ENCODE results near the gene AATK. TPM values are rescaled to one million over a fixed set of nuclear protein-coding genes. Genes with fewer than 3 reads are reported as not detected.

Gene AATK
- polyA plus RNA-seq, 1 donor (not counting 4 experiments of a cell fraction or from before 2014, with no cell fraction given): 0.16 TPM

DNA sequence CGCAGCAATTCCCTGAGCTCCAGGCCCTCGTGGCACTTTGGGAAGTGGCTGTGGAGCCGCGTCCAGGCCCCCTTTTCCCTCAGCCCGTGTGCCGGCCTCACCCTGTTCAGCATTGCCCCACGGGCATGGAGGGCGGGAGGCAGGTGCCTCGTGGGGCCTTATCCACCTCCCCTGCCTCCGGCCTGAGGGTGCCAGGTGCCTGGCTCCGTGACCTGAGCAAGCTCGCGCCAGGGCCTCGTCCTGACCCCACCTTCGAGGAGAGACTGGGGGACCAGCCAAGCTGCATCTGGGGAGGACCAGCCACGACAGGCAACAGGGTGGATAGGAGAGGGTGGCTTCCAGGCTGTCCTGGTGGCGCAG is 27.0 kb upstream of the AATK start:
- peaks cover 0 to 3% of the 10 kb centered on the region in 2 experiments for H3K36me3 ChIP-seq (ENCODE audit: control insufficient read depth in 2 of 2, extremely low read depth in 1 of 2, insufficient read depth in 2 of 2, low read length in 2 of 2)
- dilution Hi-C loops (cut with MboI; ENCODE audit: extremely low pct_ligation_motif_present, low sequenced_read_pairs): no loop called here
- no peak for FAIRE-seq

DNA sequence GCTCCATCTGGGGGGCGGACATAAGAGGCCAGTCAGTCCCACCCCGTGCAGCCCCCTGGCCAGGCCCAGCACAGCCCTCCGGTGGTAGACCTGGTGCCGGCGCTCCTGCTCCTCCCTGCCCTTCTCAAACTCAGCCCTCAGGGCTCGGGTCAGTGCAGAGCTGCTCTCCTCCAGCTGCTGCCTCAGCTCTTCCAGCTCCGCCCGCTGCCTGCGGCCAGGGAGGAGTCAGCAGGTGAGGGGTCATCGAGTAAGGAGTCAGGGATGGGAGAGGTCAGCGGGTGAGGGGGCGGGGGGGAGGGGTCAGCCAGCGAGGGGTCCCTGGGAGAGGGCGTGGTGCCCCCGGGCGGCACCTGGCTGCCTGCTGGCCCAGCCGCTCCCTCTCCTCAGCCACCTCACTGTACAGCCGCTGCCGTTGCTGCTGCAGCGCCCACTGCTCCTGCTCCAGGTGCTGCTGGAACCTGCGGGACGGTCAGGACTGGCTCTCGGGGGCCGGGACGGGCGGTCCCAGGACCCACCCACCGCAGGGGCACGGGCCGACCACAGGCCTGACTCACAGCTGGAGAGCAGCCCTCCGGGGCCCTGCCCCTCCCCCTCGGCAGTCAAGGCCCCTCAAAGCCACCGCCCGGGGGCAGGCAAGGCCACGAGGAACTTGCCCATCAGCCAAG is 26.5 kb upstream of the AATK start:
- TF ChIP-seq EZH2 (IDR thresholded peaks at IDR 0.05; ENCODE audit: low read length): no peak
- TF ChIP-seq, protein P1, sequence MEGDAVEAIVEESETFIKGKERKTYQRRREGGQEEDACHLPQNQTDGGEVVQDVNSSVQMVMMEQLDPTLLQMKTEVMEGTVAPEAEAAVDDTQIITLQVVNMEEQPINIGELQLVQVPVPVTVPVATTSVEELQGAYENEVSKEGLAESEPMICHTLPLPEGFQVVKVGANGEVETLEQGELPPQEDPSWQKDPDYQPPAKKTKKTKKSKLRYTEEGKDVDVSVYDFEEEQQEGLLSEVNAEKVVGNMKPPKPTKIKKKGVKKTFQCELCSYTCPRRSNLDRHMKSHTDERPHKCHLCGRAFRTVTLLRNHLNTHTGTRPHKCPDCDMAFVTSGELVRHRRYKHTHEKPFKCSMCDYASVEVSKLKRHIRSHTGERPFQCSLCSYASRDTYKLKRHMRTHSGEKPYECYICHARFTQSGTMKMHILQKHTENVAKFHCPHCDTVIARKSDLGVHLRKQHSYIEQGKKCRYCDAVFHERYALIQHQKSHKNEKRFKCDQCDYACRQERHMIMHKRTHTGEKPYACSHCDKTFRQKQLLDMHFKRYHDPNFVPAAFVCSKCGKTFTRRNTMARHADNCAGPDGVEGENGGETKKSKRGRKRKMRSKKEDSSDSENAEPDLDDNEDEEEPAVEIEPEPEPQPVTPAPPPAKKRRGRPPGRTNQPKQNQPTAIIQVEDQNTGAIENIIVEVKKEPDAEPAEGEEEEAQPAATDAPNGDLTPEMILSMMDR (optimal IDR thresholded peaks at IDR 0.05 in 1 of 3, IDR thresholded peaks at IDR 0.05 in 1 of 3, conservative IDR thresholded peaks at IDR 0.05 in 1 of 3; ENCODE audit: extremely low read depth in 1 of 3, insufficient read depth in 2 of 3, low read length in 3 of 3): no peak
- no peaks in the 10 kb centered on the region for H3K79me2 ChIP-seq (ENCODE audit: control insufficient read depth, insufficient read depth, low read length)
- no peaks in the 10 kb centered on the region for H3K27me3 ChIP-seq (ENCODE audit: control insufficient read depth, extremely low read depth, insufficient read depth, low read length)
- no peak overlapping the region for H3K27ac ChIP-seq (ENCODE audit: control insufficient read depth, insufficient read depth, low read length)
- dilution Hi-C loops (cut with MboI; ENCODE audit: extremely low pct_ligation_motif_present, low sequenced_read_pairs): no loop called here
- no peaks in the 10 kb centered on the region for H4K20me1 ChIP-seq (ENCODE audit: control insufficient read depth, extremely low read depth, insufficient read depth, low read length)
- H3K9ac ChIP-seq (ENCODE audit: control insufficient read depth, extremely low read depth, insufficient read depth, low read length): no peak overlapping the region
- DNase-seq (ENCODE audit: low read depth, low spot score): peak; percentile 5
- no peak overlapping the region for H3K4me3 ChIP-seq (ENCODE audit: control insufficient read depth in 2 of 3, extremely low read depth in 1 of 3, insufficient read depth in 2 of 3, low read depth in 1 of 3, low read length in 3 of 3)
- H3K4me1 ChIP-seq (ENCODE audit: control insufficient read depth, extremely low read depth, insufficient read depth, low read length): no peaks in the 10 kb centered on the region
- no peak overlapping the region for H2AFZ ChIP-seq (ENCODE audit: control insufficient read depth, low read length)
- H3K4me2 ChIP-seq (ENCODE audit: control insufficient read depth, extremely low read depth, insufficient read depth, low read depth, low read length): no peak overlapping the region
- H3K9me1 ChIP-seq (ENCODE audit: control insufficient read depth, extremely low read depth, insufficient read depth, low read length): no peaks in the 10 kb centered on the region
- H3K9me3 ChIP-seq (ENCODE audit: control insufficient read depth, low read depth, low read length): no peaks in the 10 kb centered on the region
- FAIRE-seq: no peak
- peaks cover 0 to 3% of the 10 kb centered on the region in 2 experiments for H3K36me3 ChIP-seq (ENCODE audit: control insufficient read depth in 2 of 2, extremely low read depth in 1 of 2, insufficient read depth in 2 of 2, low read length in 2 of 2)

More for the DNA sequence above, 27.0 kb upstream of the AATK start:
- no peak overlapping the region for H3K27ac ChIP-seq (ENCODE audit: control insufficient read depth, insufficient read depth, low read length)
- H2AFZ ChIP-seq (ENCODE audit: control insufficient read depth, low read length): no peak overlapping the region
- H3K9me3 ChIP-seq (ENCODE audit: control insufficient read depth, low read depth, low read length): no peaks in the 10 kb centered on the region
- no peaks in the 10 kb centered on the region for H4K20me1 ChIP-seq (ENCODE audit: control insufficient read depth, extremely low read depth, insufficient read depth, low read length)
- H3K27me3 ChIP-seq (ENCODE audit: control insufficient read depth, extremely low read depth, insufficient read depth, low read length): no peaks in the 10 kb centered on the region
- H3K79me2 ChIP-seq (ENCODE audit: control insufficient read depth, insufficient read depth, low read length): no peaks in the 10 kb centered on the region
- H3K9ac ChIP-seq (ENCODE audit: control insufficient read depth, extremely low read depth, insufficient read depth, low read length): no peak overlapping the region
- no peak overlapping the region for H3K4me3 ChIP-seq (ENCODE audit: control insufficient read depth in 2 of 3, extremely low read depth in 1 of 3, insufficient read depth in 2 of 3, low read depth in 1 of 3, low read length in 3 of 3)
- H3K4me2 ChIP-seq (ENCODE audit: control insufficient read depth, extremely low read depth, insufficient read depth, low read depth, low read length): no peak overlapping the region
- no peaks in the 10 kb centered on the region for H3K4me1 ChIP-seq (ENCODE audit: control insufficient read depth, extremely low read depth, insufficient read depth, low read length)
- H3K9me1 ChIP-seq (ENCODE audit: control insufficient read depth, extremely low read depth, insufficient read depth, low read length): no peaks in the 10 kb centered on the region
- TF ChIP-seq, protein P1 (optimal IDR thresholded peaks at IDR 0.05 in 1 of 3, IDR thresholded peaks at IDR 0.05 in 1 of 3, conservative IDR thresholded peaks at IDR 0.05 in 1 of 3; ENCODE audit: extremely low read depth in 1 of 3, insufficient read depth in 2 of 3, low read length in 3 of 3): no peak
- TF ChIP-seq EZH2 (IDR thresholded peaks at IDR 0.05; ENCODE audit: low read length): no peak
- no peak for DNase-seq (ENCODE audit: low read depth, low spot score)

Measured in keratinocyte (primary cell).